PC-9 (cell line): ENCODE results near the gene ATM. TPM values are rescaled to one million over a fixed set of nuclear protein-coding genes. Genes with fewer than 3 reads are reported as not detected.

Experiments used
- Bru-seq: library from RNA; stranded (reverse); fragments of 400-500 nt; gene quantifications from one replicate; lab custom pipeline; 2021; lab: Mats Ljungman, UMichigan
- BruChase-seq, 2 experiments: library from RNA; stranded (reverse); fragments of 400-500 nt; gene quantifications; one replicate each; lab custom pipeline; 2021; lab: Mats Ljungman, UMichigan
- BruUV-seq: library from RNA; stranded (reverse); fragments of 400-500 nt; replicated peaks from 2 replicates; lab custom pipeline; 2021; lab: Mats Ljungman, UMichigan
- CTCF ChIA-PET: fragments of 300-600 bp; sonication (Branson Sonifier 250); formaldehyde crosslinking; loops from one replicate; lab custom pipeline; 2022; ENCODE audit warnings: antibody characterized with exemption; lab: Charles Lee
- POLR2A ChIA-PET: fragments of 300-600 bp; sonication (Branson Sonifier 250); formaldehyde crosslinking; loops from one replicate; lab custom pipeline; 2022; ENCODE audit warnings: antibody characterized with exemption; ENCODE audit not compliant: unreplicated experiment; lab: Charles Lee
- DNase-seq, 2 experiments: peaks; one replicate each; pipeline versions ENCODE4 v3.0.0 to v3.0.0-alpha.2; 2015 to 2022; ENCODE audit warnings: mixed read lengths in 1 of 2
- H2AFZ ChIP-seq: fragments of 200-600 bp; sonication (generic); 2 replicates; pipeline ENCODE4 v1.8.1; 2017; ENCODE audit warnings: antibody characterized with exemption
- H3F3A ChIP-seq: fragments of 200-600 bp; sonication (generic); 2 replicates; pipeline ENCODE4 v1.8.1; 2017; ENCODE audit warnings: antibody characterized with exemption, mild to moderate bottlenecking, low read depth; ENCODE audit not compliant: insufficient read depth
- H3K27ac ChIP-seq: fragments of 200-600 bp; sonication (generic); 2 replicates; pipeline ENCODE4 v1.6.1; 2016; ENCODE audit warnings: mixed run types
- H3K27me3 ChIP-seq: fragments of 200-600 bp; sonication (generic); 2 replicates; pipeline ENCODE4 v1.6.1; 2016; ENCODE audit warnings: low read depth, mixed run types; ENCODE audit not compliant: insufficient read depth
- H3K36me3 ChIP-seq: fragments of 200-600 bp; sonication (generic); 2 replicates; pipeline ENCODE4 v1.6.1; 2016; ENCODE audit warnings: low read depth, mixed run types
- H3K4me1 ChIP-seq: fragments of 200-600 bp; sonication (generic); replicated peaks from 2 replicates; pipeline ENCODE4 v1.6.1; 2016; ENCODE audit warnings: mixed run types; ENCODE audit not compliant: insufficient read depth
- H3K4me2 ChIP-seq: fragments of 200-600 bp; sonication (generic); 2 replicates; pipeline ENCODE4 v1.6.1; 2017; ENCODE audit warnings: mixed run types
- H3K4me3 ChIP-seq: fragments of 200-600 bp; sonication (generic); 2 replicates; pipeline ENCODE4 v1.6.1; 2016; ENCODE audit warnings: mixed run types
- H3K79me2 ChIP-seq: fragments of 200-600 bp; sonication (generic); 2 replicates; pipeline ENCODE4 v1.6.1; 2017; ENCODE audit warnings: low read depth, mixed run types
- H3K9me2 ChIP-seq: fragments of 200-600 bp; sonication (generic); 2 replicates; pipeline ENCODE4 v1.8.1; 2017; ENCODE audit warnings: mild to moderate bottlenecking; ENCODE audit not compliant: insufficient read depth
- H3K9me3 ChIP-seq: fragments of 200-600 bp; sonication (generic); 2 replicates; pipeline ENCODE4 v1.8.1; 2016; ENCODE audit warnings: low read depth; ENCODE audit not compliant: insufficient read depth
- H4K20me1 ChIP-seq: fragments of 200-600 bp; sonication (generic); 2 replicates; pipeline ENCODE4 v1.8.1; 2017; ENCODE audit not compliant: insufficient read depth
- EZH2 ChIP-seq: fragments of 200-600 bp; sonication (generic); IDR thresholded peaks from 2 replicates; pipeline ENCODE4 v1.8.0; 2017; ENCODE audit warnings: antibody characterized with exemption, low read depth
- intact Hi-C: fragments of 100-400 bp; cut with micrococcal nuclease; formaldehyde crosslinking; loops from one replicate; pipeline ENCODE4 v1.10.0; 2022; ENCODE audit not compliant: unreplicated experiment
- long read RNA-seq: library from polyadenylated mRNA; stranded (forward); transcript quantifications from one replicate; pipeline ENCODE4 v2.0.0, GENCODE V29; 2022
- total RNA-seq: library from RNA; stranded (reverse); gene quantifications from 2 replicates; pipeline ENCODE4 v1.2.3, GENCODE V29; 2021
- TF ChIP-seq, protein P1 (sequence below): fragments of 200-600 bp; sonication (generic); conservative IDR thresholded peaks from 2 replicates; pipeline ENCODE4 v1.6.1; 2017; ENCODE audit warnings: mixed run types, antibody characterized with exemption, mild to moderate bottlenecking, moderate library complexity

The ATM gene, protein sequence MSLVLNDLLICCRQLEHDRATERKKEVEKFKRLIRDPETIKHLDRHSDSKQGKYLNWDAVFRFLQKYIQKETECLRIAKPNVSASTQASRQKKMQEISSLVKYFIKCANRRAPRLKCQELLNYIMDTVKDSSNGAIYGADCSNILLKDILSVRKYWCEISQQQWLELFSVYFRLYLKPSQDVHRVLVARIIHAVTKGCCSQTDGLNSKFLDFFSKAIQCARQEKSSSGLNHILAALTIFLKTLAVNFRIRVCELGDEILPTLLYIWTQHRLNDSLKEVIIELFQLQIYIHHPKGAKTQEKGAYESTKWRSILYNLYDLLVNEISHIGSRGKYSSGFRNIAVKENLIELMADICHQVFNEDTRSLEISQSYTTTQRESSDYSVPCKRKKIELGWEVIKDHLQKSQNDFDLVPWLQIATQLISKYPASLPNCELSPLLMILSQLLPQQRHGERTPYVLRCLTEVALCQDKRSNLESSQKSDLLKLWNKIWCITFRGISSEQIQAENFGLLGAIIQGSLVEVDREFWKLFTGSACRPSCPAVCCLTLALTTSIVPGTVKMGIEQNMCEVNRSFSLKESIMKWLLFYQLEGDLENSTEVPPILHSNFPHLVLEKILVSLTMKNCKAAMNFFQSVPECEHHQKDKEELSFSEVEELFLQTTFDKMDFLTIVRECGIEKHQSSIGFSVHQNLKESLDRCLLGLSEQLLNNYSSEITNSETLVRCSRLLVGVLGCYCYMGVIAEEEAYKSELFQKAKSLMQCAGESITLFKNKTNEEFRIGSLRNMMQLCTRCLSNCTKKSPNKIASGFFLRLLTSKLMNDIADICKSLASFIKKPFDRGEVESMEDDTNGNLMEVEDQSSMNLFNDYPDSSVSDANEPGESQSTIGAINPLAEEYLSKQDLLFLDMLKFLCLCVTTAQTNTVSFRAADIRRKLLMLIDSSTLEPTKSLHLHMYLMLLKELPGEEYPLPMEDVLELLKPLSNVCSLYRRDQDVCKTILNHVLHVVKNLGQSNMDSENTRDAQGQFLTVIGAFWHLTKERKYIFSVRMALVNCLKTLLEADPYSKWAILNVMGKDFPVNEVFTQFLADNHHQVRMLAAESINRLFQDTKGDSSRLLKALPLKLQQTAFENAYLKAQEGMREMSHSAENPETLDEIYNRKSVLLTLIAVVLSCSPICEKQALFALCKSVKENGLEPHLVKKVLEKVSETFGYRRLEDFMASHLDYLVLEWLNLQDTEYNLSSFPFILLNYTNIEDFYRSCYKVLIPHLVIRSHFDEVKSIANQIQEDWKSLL (N-terminal part only)
- total RNA-seq (36.3 and 40.8 TPM in 2 replicates), Bru-seq, nascent RNA (percentile 68 among the genes with signal in this experiment), BruChase-seq, experiment 1, labeled RNA remaining after a 2-hour chase (percentile 73 among the genes with signal in this experiment), BruChase-seq, experiment 2, labeled RNA remaining after a 6-hour chase (percentile 72 among the genes with signal in this experiment)
- long read RNA-seq, partial matches to known transcripts = 8 of 10 reads
- long read RNA-seq, other reads (novel, unspliced or antisense) = 2 of 10 reads

DNA sequence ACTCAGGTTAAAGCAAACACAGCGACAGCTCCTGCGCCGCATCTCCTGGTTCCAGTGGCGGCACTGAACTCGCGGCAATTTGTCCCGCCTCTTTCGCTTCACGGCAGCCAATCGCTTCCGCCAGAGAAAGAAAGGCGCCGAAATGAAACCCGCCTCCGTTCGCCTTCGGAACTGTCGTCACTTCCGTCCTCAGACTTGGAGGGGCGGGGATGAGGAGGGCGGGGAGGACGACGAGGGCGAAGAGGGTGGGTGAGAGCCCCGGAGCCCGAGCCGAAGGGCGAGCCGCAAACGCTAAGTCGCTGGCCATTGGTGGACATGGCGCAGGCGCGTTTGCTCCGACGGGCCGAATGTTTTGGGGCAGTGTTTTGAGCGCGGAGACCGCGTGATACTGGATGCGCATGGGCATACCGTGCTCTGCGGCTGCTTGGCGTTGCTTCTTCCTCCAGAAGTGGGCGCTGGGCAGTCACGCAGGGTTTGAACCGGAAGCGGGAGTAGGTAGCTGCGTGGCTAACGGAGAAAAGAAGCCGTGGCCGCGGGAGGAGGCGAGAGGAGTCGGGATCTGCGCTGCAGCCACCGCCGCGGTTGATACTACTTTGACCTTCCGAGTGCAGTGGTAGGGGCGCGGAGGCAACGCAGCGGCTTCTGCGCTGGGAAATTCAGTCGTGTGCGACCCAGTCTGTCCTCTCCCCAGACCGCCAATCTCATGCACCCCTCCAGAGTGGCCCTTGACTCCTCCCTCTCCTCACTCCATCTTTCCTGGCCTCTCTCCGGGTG lies at the start of gene ATM, which contains the start of gene NPAT:
Gene ATM (plus strand): TSS at position 494 of the 774 bp plus-strand sequence. CDS start 4,558 bp downstream, outside the sequence.
Gene NPAT (minus strand): TSS at position 65 of the 774 bp plus-strand sequence. CDS start 102 bp downstream, outside the sequence.
- DNase-seq = peak; percentile 98
- Histone ChIP-seq H4K20me1 (no peaks in the 10 kb centered on the region), H3K4me1 (peaks cover 36% of the 10 kb centered on the region), H3K79me2 (peaks cover 78% of the 10 kb centered on the region), H3K4me3 (peak within 1 kb of the TSS; percentile 97), H2AFZ (peak within 1 kb of the TSS; percentile 99), H3K9me2 (no peaks in the 10 kb centered on the region), H3K9me3 (no peaks in the 10 kb centered on the region), H3F3A (peaks cover 17% of the 10 kb centered on the region), H3K36me3 (no peaks in the 10 kb centered on the region), H3K27me3 (no peaks in the 10 kb centered on the region), H3K4me2 (peak within 1 kb of the TSS; percentile 87), H3K27ac (peak within 1 kb of the TSS; percentile 86)
- CTCF ChIA-PET = interaction anchor here (0.9 kb wide), 1 partner anchor 442 kb away, joined by 3 read pairs; the partner anchor contains the start of gene DDX10
- POLR2A ChIA-PET = interaction anchor here (0.7 kb wide), 1 partner anchor 214 kb away, joined by 4 read pairs; the partner anchor contains the start of gene CUL5
- intact Hi-C loops = loop anchor here (1.0 to 5.0 kb wide), 5 partner anchors 102 to 432 kb away; partner anchors contain the start of genes ACAT1, C11orf65 and CUL5
- BruUV-seq = no TSS peak
- TF ChIP-seq EZH2 = no peak
- TF ChIP-seq, protein P1, sequence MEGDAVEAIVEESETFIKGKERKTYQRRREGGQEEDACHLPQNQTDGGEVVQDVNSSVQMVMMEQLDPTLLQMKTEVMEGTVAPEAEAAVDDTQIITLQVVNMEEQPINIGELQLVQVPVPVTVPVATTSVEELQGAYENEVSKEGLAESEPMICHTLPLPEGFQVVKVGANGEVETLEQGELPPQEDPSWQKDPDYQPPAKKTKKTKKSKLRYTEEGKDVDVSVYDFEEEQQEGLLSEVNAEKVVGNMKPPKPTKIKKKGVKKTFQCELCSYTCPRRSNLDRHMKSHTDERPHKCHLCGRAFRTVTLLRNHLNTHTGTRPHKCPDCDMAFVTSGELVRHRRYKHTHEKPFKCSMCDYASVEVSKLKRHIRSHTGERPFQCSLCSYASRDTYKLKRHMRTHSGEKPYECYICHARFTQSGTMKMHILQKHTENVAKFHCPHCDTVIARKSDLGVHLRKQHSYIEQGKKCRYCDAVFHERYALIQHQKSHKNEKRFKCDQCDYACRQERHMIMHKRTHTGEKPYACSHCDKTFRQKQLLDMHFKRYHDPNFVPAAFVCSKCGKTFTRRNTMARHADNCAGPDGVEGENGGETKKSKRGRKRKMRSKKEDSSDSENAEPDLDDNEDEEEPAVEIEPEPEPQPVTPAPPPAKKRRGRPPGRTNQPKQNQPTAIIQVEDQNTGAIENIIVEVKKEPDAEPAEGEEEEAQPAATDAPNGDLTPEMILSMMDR = peak; percentile 71; the same call in 1 of the 2 replicates

DNA sequence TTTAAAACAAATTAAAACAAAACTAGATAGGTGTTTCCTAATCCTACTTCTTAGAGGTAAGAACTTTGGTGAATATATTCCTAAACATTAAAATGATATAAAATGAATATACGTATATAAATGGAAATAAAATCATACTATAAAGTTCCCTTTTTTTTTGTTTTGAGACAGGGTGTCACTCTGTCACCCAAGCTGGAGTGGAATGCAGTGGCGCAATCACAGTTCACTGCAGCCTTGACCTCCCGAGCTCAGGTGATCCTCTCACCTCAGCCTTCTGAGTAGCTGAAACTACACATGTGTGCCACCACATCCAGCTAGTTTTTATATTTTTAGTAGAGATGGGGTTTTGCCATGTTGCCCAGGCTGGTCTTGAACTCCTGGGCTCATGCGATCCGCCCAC lies 45.3 kb upstream of the ATM start:
- Histone ChIP-seq H4K20me1 (no peaks in the 10 kb centered on the region), H3K4me3 (no peak overlapping the region), H3K36me3 (peaks cover 33% of the 10 kb centered on the region; the same call in 1 of the 2 replicates), H3K4me2 (no peak overlapping the region), H3F3A (no peaks in the 10 kb centered on the region; the same call in 1 of the 2 replicates), H3K4me1 (no peaks in the 10 kb centered on the region), H3K9me3 (no peaks in the 10 kb centered on the region), H3K9me2 (no peaks in the 10 kb centered on the region), H3K27me3 (no peaks in the 10 kb centered on the region), H3K79me2 (no peaks in the 10 kb centered on the region), H2AFZ (no peak overlapping the region), H3K27ac (no peak overlapping the region)
- intact Hi-C loops = loop anchor here (5.0 kb wide), 1 partner anchor 35 kb away; no protein-coding TSS in a partner anchor
- ChIA-PET POLR2A (no interaction called here), CTCF (no interaction called here)
- DNase-seq = no peak
- TF ChIP-seq EZH2 = no peak
- TF ChIP-seq, protein P1 = no peak
- no TSS peak for BruUV-seq
